VCaP (cell line): ENCODE results near the gene CACNG6.
"Not testable (repeated sequence)": the region's sequence is repeated elsewhere in the genome, so short reads cannot be mapped to it uniquely, and the experiment has no call there.

Source experiments
- H3K27ac ChIP-seq: fragments of 450-650 bp; 2 replicates; pipeline ENCODE4 v1.5.1; 2017
- TF ChIP-seq, protein P1 (sequence below): fragments of 450-650 bp; conservative IDR thresholded peaks from 2 replicates; pipeline ENCODE4 v1.5.1; 2017; ENCODE audit warnings: mild to moderate bottlenecking, moderate library complexity

Gene CACNG6

DNA sequence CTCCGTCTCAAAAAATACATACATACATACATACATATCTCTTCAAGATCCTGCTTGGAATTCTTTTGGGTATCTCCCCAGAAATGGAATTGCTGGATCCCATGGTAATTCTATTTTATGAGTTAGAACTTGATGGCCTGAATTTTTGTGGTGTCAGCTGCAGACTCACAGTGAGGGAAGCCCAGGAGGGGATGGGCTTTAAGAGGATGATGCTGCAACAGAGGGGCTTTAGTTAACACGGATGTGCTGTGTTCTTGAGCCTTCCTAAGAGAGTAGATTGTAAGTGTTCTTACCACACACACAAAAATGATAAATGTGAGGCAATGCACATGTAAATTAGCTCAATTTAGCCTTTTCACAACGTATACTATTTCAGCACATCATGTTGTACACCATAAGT, 31.8 kb downstream of the CACNG6 start:
- no peak overlapping the region for H3K27ac ChIP-seq
- TF ChIP-seq, protein P1, sequence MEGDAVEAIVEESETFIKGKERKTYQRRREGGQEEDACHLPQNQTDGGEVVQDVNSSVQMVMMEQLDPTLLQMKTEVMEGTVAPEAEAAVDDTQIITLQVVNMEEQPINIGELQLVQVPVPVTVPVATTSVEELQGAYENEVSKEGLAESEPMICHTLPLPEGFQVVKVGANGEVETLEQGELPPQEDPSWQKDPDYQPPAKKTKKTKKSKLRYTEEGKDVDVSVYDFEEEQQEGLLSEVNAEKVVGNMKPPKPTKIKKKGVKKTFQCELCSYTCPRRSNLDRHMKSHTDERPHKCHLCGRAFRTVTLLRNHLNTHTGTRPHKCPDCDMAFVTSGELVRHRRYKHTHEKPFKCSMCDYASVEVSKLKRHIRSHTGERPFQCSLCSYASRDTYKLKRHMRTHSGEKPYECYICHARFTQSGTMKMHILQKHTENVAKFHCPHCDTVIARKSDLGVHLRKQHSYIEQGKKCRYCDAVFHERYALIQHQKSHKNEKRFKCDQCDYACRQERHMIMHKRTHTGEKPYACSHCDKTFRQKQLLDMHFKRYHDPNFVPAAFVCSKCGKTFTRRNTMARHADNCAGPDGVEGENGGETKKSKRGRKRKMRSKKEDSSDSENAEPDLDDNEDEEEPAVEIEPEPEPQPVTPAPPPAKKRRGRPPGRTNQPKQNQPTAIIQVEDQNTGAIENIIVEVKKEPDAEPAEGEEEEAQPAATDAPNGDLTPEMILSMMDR = no peak

DNA sequence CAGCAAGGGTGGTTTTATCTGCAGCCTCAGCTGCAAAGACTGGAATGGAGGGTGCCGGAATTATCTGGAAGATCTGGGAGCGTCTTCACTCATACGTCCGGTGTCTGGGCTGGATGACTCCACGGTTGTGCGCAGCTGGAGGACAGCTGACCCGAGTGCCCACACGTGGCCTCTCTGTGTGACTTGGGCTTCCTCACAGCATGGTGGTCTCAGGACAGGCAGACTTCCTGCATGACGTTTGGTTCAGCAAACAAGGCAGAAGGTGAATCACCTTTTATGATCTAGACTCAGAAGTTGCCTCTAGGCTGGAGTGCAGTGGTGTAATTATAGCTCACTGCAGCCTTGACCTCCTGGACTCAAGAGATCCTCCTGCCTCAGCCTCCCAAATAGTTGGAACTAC, 33.2 kb downstream of the CACNG6 start:
- TF ChIP-seq, protein P1 = no peak
- H3K27ac ChIP-seq = no peak overlapping the region

DNA sequence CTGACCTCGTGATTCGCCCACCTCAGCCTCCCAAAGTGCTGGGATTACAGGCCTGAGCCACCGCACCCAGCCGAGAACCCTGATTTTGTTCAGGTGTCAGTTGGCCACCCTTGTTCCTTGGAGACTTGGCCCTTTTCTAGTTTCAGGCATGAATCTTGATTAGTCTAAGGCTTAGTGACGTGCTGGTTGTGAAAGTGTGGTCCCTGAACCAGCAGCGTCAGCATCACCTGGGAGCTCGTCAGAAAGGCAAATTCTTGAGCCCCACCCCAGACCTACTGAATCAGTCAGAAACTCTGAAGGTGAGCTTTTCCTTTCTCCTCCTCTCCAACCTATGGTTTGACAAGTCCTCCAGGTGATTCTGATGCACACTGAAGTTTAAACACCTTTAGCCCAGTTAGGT, 35.2 kb downstream of the CACNG6 start:
- H3K27ac ChIP-seq = no peak overlapping the region

DNA sequence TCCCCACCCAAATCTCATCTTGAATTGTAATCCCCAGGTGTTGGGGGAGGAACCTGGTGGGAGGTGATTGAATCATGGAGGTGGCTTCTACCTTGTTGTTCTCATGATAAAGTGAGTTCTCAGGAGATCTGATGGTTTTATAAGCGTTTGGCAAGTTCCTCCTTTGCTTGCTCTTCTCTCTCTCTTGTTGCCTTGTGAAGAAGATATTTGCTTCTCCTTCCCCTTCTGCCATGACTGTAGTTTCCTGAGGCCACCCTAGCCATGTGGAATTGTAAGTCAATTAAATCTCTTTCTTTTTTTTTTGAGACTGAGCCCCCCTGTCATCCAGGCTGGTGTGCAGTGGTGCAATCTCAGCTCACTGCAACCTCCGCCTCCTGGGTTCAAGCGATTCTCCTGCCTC, 37.9 kb downstream of the CACNG6 start:
- H3K27ac ChIP-seq = no peak overlapping the region
- TF ChIP-seq, protein P1 = no peak

More for the DNA sequence above, 35.2 kb downstream of the CACNG6 start:
- TF ChIP-seq, protein P1 = no peak

DNA sequence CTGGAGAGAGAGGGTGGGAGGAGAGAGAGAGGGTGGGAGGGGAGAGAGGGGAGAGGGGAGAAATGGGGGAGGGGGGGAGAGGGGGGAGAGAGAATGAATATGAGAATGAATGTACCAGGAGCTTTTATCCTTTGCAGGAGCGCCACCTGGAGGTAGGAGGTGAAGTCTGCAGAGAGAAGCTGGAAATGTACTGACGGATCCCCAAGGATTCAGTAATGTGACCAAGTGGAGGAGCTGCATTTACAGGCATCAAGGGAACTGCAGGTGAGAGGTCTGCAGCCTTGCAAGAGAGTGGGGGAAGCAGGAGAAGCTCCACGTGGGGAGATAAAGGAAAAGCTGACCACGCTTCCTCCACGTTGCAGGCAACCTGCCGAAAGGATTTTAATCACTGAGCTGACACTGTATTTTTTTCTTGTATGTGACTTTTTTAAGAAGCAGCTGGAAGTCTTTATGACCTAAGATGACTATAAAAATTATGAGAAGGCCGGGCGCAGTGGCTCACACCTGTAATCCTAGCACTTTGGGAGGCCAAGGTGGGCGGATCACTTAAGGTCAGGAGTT, 38.6 kb downstream of the CACNG6 start:
- TF ChIP-seq, protein P1 = peak; percentile 85
- H3K27ac ChIP-seq = no peak overlapping the region

DNA sequence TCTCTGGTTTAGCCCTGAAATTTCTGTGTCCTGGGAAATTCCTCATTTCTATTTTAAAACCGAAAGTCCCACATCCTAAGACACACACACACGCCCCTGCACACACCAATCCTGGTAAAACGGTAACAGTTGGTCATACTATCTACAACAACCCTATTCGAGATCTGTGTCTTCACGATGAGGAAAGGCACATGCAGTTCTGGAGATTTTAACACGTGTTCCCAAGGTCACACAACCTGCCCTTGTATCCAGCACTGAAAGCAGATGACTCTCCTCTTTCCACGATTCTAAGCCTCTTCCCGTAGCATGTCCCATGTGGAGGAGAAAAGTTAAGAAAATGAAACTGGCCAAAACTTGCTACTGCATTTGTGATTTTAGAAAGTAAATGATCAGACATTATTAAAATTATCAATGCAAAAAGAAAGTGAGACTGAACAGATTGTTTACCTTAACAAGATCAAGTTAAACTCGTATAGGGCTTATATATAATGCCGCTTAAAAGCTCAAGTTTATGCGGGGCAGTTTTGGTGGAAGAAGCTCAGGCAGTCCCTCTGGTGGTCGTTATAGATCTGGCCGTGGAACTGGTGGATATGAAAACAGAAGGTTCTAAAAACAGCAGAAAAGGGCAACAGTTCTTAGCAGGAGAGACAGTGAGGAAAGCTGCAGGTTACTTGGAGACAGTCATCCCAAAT, 39.6 kb downstream of the CACNG6 start:
- TF ChIP-seq, protein P1 = peak; percentile 76
- peak overlapping the region; percentile 19; the same call in 1 of the 2 replicates for H3K27ac ChIP-seq

DNA sequence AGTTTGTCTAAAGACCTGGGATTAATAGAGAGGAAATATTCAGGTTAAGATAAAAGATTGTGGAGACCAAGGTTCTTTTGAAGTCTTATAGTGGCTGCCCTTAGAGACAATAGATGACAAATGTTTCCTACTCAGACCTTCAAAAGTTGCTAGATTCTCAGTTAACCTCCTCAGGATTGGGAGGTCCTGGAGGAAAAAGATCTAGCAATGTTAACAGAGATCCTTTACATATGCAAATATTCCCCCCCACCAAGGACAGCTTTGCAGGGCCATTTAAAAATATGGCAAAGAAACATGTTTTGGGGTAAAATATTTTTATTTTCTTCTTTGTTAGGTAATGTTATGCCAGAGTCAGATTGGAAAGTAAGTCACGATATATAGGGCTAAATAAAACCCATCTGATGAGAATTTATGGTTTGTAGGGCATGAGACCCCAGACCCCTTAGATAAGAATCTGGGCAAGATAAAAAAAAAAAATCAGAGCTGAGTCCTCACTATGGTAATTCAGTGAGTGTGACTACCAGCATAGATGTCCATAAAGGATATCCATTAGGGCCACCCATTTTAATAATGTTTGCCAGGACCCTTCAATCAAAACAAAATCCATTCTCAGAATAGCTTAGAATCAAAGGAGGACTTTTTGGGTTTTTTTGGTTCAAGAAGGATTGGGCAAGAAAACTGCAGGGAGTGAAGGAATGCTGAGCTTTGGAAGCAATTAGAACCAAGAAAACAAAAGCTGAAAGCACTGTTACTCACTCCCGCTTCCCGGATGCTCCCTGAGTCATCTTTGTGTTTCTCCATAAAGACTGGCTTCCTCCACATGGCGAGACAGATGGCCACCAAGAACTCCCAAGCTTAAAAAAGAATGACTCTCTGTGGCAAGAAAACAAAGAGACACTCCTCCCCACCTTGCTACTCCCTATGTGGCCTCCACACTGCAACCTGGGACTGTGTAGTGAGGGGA, 44.1 kb downstream of the CACNG6 start:
- TF ChIP-seq, protein P1 = no peak
- H3K27ac ChIP-seq = no peak overlapping the region

DNA sequence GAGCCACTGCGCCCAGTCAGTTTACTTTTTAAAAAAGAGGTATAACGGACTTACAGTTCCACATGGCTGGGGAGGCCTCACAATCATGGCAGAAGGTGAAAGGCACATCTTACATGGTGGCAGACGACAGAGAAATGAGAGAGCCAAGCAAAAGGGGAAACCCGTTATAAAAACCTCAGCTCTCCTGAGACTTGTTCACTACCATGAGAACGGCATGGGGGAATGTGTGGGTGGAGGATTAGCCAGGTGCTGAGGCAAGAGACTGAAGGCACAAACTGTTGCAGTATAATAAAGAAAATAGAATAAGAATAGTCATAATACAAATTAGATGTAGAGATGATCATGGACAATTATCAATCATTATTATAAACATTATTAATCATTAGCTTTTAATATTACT, 45.1 kb downstream of the CACNG6 start:
- not testable (repeated sequence) for H3K27ac ChIP-seq
